Stimulated activated CD8-positive, alpha-beta memory T cell treated with anti-CD3 and anti-CD28 coated beads, Interleukin-4, amount 100 ng/mL, for 48 hours (primary cell): ENCODE results near the gene TVP23B.
A peak's percentile ranks its signal among the peaks of the same experiment; 100 is the strongest.
"Not testable (repeated sequence)": the region's sequence is repeated elsewhere in the genome, so short reads cannot be mapped to it uniquely, and the experiment has no call there.

Source experiments
- DNase-seq: peaks from one replicate; pipeline ENCODE4 v3.0.0-alpha.2; 2020

Gene TVP23B

GRCh38 chr17:18794841-18795240, 13.9 kb downstream of the TVP23B start:
- DNase-seq, result not testable (repeated sequence)

GRCh38 chr17:18796887-18797286, 15.9 kb downstream of the TVP23B start:
- not testable (repeated sequence) for DNase-seq

- DNase-seq, result not testable (repeated sequence)
These were observed 22.7 kb downstream of the TVP23B start for GRCh38 chr17:18803458-18804245.

GRCh38 chr17:18815924-18816323, 34.9 kb downstream of the TVP23B start:
- not testable (repeated sequence) for DNase-seq

- DNase-seq, result not testable (repeated sequence)
These were observed 35.7 kb downstream of the TVP23B start for GRCh38 chr17:18816489-18817371.

GRCh38 chr17:18821430-18821829, 40.4 kb downstream of the TVP23B start:
- not testable (repeated sequence) for DNase-seq

- DNase-seq, result not testable (repeated sequence)
These were observed 46.6 kb downstream of the TVP23B start for GRCh38 chr17:18827613-18828012.

GRCh38 chr17:18848501-18848900, 67.5 kb downstream of the TVP23B start:
- DNase-seq, result no peak

GRCh38 chr17:18850679-18851078, 69.7 kb downstream of the TVP23B start:
- DNase-seq, result no peak

GRCh38 chr17:18851201-18851600, 70.2 kb downstream of the TVP23B start:
- DNase-seq, result no peak

GRCh38 chr17:18854956-18855355, 74.0 kb downstream of the TVP23B start:
- DNase-seq, result no peak

- peak; percentile 90 for DNase-seq
These were observed 75.0 kb downstream of the TVP23B start for GRCh38 chr17:18855831-18856569.
